Stimulated activated CD4-positive, alpha-beta T cell treated with anti-CD3 and anti-CD28 coated beads, Interleukin-4, amount 100 ng/mL, for 48 hours (primary cell): ENCODE results near the gene REC8.
A peak's percentile ranks its signal among the peaks of the same experiment; 100 is the strongest.
"Not testable (repeated sequence)": the region's sequence is repeated elsewhere in the genome, so short reads cannot be mapped to it uniquely, and the experiment has no call there.

Source experiments
- DNase-seq, 2 donors: peaks; one replicate each; pipeline ENCODE4 v3.0.0-alpha.2; 2020; ENCODE audit warnings: low read depth in 2 of 2

The REC8 gene

DNA sequence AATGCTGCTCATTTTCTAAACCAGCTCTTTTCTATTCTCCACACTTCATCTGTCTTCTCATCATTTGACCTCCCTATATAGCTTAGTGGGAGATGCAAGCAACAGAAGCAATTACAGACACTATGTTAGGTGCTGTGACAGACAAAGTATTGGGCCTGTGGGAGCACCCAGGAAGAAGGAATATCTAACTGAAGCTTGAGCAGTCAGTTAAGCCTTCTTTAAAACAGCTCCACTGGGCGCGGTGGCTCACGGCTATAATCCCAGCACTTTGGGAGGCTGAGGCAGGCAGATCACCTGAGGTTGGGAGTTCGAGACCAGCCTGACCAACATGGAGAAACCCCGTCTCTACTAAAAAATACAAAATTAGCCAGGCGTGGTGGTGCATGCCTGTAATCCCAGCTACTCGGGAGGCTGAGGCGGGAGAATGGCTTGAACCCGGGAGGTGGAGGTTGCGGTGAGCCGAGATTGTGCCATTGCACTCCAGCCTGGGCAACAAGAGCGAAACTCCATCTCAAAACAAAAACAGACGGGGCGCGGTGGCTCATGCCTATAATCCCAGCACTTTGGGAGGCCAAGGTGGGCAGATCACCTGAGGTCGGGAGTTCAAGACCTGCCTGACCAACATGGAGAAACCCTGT, 31.5 kb downstream of the REC8 start:
- DNase-seq, result not testable (repeated sequence)

DNA sequence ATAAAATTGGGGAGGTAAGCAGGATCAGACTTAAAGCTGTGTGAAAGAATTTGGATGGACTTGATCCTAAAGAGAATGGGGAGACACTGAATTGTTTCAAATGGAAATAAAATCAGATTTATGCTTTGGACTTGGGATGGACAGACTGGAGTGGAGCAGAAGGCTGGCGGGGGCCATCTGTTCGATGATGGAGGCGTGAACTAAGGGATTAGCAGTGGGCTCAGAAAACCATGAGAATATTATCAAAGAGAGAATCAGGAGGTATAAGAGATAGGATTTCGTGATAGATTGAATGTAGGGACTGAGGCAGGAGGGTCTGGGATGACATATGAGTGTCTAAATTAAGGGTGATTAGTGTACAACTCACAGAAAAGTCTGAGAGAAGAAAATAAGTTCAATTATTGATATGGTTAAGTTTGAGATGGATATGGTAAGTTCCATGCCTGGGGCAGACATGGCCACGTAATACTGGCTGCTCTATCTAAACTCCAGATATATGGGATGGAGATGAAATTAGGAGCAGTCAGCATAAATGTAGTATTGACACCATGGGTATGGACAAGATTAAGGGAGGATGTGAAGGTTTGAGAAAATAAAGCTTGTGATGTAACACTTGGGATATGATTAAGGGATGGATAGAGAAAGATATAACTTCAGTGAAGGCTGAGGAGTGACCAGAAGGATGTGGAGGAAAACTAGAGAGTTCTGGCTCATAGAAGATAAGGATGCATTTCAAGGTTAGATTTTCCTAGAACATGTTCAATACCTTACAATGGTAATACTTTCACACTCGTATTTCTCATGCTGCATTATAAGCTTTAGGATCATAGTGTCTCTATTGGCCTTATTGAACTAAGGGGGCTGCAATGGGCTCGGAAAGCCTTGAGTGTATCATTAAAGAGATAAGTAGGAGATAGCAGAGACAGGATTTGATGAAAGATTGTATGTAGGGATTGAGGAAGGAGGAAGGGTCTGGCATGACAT, 32.6 kb downstream of the REC8 start:
- no peak for DNase-seq

DNA sequence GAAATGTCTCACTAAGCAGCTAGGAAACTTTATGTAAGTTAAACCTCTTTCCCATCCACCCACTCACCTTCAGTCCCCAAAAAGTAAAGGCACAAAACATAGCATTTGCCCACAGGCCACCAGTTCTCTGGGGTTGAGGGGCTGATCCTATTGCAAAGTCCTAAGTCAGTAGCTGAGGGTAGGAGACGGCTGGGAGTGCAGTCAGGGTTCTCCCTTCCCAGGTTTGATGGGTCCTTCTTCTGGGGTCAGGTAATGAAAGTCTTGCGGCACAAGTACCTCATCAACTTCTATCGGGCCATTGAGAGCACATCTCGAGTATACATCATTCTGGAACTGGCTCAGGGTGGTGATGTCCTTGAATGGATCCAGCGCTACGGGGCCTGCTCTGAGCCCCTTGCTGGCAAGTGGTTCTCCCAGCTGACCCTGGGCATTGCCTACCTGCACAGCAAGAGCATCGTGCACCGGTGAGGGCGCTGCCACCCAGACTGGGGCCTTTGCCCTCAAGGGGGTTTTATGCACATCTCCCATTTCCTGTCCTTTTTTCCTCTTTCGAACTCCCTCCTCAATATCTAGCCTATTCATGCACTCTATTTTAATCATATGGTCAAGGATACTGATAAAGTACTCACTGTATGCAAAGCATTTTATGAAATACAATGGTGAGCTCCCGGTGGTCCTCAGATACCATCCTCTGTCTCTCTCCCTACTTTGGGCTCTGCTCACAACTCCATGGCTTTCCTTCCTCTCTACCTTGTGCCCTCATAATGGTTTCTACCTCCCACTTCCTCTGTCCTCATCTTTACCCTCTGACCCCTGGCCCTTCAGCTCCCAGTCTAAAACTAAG, 34.6 kb downstream of the REC8 start:
- no peak for DNase-seq

DNA sequence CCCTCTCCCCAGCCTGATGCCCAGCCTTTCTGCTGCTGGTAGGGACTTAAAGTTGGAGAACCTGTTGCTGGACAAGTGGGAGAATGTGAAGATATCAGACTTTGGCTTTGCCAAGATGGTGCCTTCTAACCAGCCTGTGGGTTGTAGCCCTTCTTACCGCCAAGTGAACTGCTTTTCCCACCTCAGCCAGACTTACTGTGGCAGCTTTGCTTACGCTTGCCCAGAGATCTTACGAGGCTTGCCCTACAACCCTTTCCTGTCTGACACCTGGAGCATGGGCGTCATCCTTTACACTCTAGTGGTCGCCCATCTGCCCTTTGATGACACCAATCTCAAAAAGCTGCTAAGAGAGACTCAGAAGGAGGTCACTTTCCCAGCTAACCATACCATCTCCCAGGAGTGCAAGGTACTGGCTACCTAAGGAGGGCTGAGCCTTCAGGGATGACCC, 35.2 kb downstream of the REC8 start:
- DNase-seq, result no peak

DNA sequence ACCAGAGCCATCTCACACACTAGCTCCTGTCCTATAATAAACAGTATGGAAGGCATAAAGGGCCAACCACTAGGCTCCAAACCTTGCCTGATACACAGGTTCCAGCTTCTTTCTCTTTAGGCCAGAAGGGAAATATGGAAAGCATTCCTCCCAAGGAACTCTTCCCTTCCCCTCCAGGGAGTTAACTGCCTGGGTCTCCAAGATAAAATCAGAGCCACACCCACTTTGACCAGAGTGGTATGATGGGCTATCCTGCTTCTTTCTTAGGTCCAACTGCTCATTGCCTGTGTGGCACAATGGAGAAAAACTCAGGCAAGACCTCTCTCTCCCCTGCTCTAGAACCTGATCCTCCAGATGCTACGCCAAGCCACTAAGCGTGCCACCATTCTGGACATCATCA, 35.7 kb downstream of the REC8 start:
- DNase-seq, result no peak

DNA sequence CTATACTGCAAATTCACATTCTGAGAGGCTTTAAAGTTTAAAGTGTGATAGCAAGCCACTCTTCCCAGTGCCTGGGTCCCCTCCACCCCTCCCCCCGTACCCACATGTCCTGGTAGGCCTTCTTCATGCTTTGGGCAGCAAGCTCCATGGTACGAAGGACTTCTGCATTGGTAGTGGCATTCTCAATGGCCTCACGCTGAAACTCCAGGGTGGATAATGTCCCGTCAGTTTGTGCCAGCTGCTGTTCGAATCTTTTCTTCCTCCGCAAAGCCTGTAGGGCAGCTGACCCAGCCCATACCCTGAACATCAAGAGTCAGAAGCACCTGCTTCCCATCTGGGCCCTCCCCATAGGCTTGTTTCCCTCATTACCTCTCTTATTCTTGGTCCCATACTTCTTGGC, 39.4 kb downstream of the REC8 start:
- no peak for DNase-seq

DNA sequence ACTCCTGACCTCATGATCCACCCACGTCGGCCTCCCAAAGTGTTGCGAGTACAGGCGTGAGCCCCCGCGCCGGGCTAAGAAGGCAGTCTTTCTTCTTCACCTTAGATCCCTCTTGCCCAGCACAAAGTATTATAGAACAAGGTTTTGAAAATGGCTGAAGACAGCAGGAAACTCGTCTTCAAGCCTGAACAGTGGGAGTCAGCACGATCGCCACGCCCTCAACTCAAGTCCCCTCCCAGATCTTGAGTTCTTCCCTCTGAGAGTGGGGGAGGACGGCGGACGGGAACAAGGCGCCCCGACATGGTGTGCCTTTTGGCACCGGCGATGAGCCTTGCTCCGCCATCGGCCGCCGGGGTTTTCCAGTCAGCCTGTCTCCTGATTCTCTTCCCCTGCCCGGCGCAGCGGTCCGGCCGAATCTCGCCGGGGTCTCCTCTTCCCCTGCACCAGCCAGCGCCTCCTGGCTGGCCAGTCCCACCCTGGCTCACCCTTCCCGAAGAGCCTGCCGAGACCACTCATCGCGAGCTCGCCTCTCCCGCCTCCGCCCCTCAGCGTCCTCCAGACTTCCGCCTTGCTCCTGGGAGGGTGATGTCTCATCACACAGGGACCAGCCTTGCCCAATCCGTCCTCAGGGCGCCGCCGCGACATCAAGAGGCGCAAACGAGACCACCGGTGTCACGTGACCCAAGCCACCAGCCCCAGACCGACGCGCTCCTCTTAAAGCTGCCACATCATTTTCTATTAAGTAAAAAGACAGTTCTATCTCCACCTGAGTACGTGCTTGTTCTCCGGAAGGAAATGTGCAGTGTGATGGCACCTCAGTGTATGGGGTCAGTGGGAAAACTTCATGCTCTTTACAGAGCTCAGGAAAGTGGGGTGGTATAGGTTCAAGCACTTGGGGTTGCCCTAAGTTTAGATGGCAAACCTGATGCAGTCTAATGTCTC, 41.3 kb downstream of the REC8 start, which contains the start of gene CHMP4A:
TSS of gene CHMP4A (minus strand) at position 565 of the 942 bp plus-strand sequence. CDS start at position 516, 49 bp downstream.
- peak; percentile 93 to 97 for DNase-seq

DNA sequence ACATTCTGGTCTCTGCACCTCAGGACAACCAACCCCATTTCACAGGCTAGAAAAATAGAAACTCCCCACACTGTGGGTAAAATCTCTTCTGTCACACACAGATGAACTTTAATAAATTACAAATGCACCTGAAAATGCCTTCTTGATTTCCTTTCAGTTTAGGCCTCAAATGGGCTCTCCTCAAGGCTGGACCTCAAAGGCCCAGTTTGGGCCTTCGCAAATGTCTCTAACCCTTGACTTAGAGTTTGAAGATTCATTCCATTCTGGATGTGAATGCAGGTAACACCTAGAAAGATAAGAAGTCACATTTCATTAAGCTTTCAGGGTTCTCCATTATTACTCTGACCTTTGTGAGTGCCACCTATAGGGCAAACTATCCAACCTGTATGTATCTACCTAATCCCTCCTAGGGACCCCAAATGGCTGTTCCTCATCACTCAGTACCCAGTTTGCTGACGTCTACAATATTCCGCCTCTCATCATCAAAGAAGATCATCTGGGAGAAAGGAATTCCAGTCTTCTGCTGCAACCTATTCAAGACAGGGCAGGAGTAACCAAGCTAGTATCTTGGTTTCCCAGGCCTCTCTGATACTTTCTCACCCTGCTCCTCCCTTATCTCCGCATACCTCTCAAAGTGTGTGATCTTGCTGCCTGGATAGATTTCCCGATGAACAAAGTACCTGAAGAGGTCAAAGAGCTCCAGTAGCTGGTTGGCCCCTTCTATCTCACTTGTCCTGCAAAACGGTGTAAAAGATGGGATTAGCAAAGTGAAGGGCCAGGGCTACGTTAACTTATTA, 42.2 kb downstream of the REC8 start:
- DNase-seq, result no peak

DNA sequence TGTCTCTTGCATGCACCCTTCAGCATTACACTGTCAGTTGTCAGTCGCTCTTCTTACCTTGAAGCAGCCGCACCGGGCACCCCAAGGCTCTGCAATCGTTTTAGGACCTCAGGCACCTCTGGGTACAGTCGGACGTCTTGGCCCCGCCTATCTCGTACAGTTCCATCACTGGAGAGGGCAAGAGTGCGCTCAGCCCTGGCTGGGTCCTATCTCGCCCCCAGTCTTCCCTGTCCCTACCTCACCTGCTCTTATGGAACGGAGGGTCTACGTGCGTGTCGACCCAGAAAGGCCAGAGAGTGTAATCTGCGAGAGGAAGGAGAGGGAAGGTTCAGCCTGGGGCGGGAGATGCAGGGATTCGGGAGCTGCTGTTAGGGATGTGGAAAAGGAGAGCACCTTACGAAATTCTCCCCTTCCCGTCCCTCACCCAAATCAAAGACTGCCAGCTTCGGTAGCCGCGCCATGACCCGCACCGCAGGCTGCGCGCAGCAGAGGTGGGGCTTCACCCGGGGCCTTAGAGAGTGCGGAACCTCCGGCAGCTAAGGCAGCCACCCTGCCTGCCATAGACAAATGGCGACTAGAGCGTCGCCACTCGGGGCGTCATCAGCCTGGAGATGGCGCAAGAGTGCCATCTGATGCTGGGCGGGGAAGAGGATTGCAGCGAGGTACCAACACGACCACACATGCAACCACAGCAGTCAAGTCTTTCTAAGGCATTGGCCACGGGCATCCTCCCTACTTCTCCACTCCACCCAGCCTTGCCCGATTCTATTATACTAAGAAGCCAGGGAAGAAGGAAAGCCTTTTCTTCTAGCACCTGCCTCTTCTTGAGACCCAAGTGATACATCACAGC, 43.8 kb downstream of the REC8 start, which contains the start of gene MDP1:
TSS of gene MDP1 (minus strand) at position 572 of the 850 bp plus-strand sequence. CDS start at position 461, 111 bp downstream.
- DNase-seq, result peak; percentile 71 to 79

DNA sequence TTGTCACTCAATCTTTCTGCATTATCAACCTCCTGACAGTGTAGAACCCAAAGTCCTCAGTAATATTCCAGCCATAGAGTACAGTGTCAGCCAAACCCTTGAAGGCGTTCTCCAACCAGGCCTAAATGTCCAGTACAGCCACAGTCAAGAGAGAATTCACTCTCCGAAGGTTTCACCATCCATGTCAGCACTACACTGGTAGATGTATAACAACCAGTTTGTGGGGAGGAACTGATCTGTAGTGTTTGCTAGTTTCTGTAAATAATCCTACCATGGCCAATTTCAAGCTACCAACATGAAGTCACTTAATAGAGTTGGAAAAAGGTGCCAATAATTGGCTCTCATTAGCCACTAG, 44.4 kb downstream of the REC8 start:
- DNase-seq, result no peak

DNA sequence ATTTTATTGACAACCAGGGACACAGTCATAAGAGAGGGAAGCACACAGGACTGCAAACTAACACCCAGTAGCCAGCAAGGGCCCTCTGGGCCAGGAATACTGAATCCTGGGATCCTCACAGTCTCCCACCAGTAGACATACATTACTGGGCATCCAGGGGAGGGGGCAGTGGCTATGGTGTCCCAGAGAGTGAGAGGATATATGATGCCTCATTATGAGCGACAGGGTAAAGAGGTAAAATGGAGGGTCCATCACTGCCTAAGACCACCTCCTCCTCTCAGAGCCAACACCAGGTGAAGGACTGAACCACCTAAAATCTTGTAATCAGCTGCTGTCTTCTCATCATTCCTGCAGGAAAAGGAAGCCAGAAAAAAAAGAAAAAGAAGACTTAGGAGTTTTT, 45.0 kb downstream of the REC8 start:
- DNase-seq, result not testable (repeated sequence)

DNA sequence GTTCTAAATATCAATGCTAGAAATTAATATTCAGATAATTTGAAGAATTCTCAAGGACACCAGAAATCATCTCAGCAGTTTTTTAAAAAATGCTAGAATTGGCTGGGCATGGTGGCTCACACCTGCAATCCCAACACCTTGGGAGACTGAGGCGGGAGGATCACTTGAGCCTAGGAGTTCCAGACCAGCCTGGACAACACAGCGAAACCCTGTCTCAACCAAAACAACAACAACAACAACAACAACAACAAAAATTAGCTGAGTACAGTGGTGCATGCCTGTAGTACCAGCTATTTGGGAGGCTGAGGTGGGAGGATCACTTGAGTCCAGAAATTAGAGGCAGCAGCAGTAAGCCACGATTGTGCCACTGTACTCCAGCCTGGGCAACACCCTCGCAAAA, 47.2 kb downstream of the REC8 start:
- no peak for DNase-seq

DNA sequence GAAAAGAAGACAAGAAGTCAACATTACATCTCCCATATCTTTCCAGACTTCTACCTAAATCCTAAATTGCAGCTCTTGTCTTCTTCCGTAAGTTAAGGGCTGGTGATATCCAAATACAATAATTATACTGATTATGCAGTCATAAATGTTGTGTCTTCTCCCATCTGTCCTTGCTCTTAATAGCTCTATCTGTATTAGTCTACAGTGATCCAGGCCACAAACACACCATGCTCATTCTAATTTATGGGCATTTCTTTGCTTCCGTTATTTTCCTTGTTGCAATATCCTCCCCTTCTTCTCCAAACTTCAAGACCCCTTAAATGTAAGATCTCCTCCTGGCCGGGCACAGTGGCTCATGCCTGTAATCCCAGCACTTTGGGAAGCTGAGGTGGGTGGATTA, 47.6 kb downstream of the REC8 start:
- no peak for DNase-seq

DNA sequence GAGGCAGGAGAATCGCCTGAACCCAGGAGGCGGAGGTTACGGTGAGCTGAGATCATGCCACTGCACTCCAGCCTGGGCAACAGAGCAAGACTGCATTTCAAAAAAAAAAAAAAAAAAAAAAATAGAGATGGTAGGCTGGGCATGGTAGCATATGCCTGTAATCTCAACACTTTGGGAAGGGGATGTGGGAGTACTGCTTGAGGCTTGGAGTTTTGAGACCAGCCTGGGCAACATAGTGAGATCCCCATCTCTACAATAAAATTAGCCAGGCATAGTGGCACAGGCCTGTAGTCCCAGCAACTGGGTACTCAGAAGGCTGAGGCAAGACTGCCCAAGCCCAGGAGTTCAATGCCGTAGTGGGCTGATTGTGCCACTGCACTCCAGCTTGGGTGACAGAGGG, 51.1 kb downstream of the REC8 start:
- DNase-seq, result not testable (repeated sequence)

DNA sequence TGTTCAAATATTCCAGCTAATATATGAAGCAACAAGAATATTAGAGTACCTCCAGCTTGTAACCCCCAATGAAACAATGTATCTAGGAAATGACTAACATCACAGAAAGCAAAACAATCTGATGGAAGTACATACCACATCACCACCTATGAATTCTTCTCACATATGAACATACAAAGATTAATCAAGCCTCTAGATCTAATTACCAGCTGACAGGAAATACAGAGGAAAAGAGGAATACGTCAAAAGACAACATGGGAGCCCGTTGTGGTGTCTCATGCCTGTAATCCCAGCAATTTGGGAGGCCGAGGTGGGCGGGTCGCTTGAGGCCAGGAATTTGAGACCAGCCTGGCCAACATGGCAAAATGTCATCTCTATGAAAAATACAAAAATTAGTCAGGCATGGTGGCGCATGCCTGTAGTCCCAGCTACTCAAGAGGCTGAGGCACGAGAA, 52.8 kb downstream of the REC8 start:
- DNase-seq, result no peak

DNA sequence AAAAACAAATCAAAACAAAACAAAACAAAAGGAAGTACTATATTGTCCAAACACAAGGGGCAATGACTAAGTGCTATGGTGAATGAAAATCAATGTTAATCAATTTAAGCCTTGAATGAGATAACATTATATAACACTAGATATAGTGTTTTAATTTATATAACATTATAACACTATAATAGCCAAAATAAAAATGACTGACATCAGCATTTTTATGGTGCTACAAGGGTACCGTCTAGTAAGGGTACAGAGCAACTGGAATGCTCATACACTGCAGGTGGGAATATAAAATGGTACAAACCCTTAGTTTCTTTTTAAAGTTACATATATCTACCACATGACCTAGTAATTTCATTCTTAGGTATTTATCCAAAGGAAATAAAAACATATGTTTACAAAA, 54.6 kb downstream of the REC8 start:
- DNase-seq, result no peak

DNA sequence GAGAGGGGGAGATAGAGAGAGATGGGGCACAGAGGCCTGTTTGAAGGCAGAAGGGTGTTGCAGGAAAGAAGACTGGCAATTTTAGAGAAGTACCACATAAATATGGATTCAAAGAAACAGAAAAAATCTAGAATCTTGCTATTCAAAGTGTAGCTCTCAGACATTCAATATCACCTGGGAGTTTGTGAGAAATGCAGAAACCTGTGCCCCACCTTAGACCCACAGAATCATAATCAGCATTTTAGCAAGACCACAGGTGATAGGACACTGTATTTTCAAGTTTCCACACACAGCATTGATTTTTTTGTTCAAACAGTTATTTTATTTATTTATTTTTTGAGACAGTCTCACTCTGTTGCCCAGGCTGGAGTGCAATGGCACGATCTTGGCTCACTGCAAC, 57.0 kb downstream of the REC8 start:
- no peak for DNase-seq
